ENCODE data around the gene APOC3. TPM values are rescaled to one million over a fixed set of nuclear protein-coding genes. Genes with fewer than 3 reads are reported as not detected.

The APOC3 gene
- total and polyA plus RNA-seq, 10 of the 15 experiments (the other 5 are each of a cell fraction or from before 2014, with no cell fraction given) = 1.9 TPM; not detected in 9

DNA sequence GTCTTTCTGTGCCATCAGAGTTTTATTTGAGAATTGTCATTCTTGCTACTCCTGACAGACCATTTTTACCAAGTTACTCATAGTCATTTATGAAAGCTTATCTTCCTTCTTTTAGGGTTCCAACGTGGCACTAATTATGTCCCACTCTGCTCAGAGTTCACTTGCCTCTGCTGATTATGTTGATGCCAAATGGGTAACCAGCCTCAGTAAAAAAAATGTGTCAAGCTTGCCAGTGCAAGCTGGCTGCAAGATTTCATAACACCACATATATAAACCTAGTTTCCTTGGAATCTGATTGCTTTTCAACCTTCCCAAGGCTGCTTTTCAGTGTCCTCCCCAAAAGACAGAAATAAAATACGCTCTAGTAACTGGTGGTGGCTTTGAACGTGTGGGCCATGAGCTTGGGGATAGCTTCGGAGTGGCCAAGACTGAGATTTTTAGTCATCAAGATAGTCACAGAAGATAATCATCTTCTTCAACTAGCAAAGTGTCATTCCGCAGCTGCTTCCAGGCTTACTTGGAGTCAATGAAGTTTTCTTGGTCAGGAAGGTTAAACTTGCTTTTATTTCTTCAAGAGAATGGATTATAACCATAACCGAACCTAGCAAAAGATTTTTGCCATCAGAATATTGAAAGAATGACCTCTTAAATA lies 37.2 kb downstream of the APOC3 start:
- intact Hi-C loops (cut with micrococcal nuclease; ENCODE audit: unreplicated experiment) = no loop called here
- Histone ChIP-seq H3K4me2 (ENCODE audit: control insufficient read depth, insufficient read depth) (no peak overlapping the region), H3K79me2 (ENCODE audit: control insufficient read depth, insufficient read depth, low read length) (no peaks in the 10 kb centered on the region), H4K20me1 (ENCODE audit: control insufficient read depth, insufficient read depth) (no peaks in the 10 kb centered on the region), H3K9ac (ENCODE audit: control insufficient read depth, insufficient read depth, low read length) (no peak overlapping the region), H3K27me3 (replicated peaks in 1 of 2; ENCODE audit: control insufficient read depth in 2 of 2, insufficient read depth in 2 of 2, low read length in 1 of 2) (no peaks in the 10 kb centered on the region), H3K4me3 (no peak overlapping the region), H3K9me3 (replicated peaks; ENCODE audit: control insufficient read depth, insufficient read depth, low read length) (no peaks in the 10 kb centered on the region), H3K36me3 (ENCODE audit: control insufficient read depth in 2 of 2, insufficient read depth in 2 of 2, low read length in 1 of 2) (peaks cover 8 to 20% of the 10 kb centered on the region in 2 experiments), H3K27ac (ENCODE audit: control insufficient read depth, insufficient read depth) (no peak overlapping the region), H2AFZ (ENCODE audit: control insufficient read depth, low read depth, low read length) (no peak overlapping the region), H3K4me1 (ENCODE audit: control insufficient read depth, insufficient read depth, low read length) (no peaks in the 10 kb centered on the region)
- no peak for TF ChIP-seq TARDBP (IDR thresholded peaks at IDR 0.05; ENCODE audit: borderline replicate concordance)
- no peak for TF ChIP-seq ZNF207 (IDR thresholded peaks at IDR 0.05; ENCODE audit: borderline replicate concordance)
- TF ChIP-seq DPF2 (IDR thresholded peaks at IDR 0.05) = no peak
- no peak for TF ChIP-seq EED (IDR thresholded peaks at IDR 0.05; ENCODE audit: low read depth)
- TF ChIP-seq NFXL1 (IDR thresholded peaks at IDR 0.05; ENCODE audit: borderline replicate concordance) = no peak
- TF ChIP-seq ZBED1 (IDR thresholded peaks at IDR 0.05; ENCODE audit: borderline replicate concordance) = no peak
- TF ChIP-seq NBN (IDR thresholded peaks at IDR 0.05) = no peak
- DNase-seq (ENCODE audit: low read depth, low spot score) (no peak), FAIRE-seq (no peak), ATAC-seq (no peak)
- no TSS peak for BruUV-seq (replicated peaks)
- ChIA-PET SMC1A (ENCODE audit: uncharacterized antibody, unreplicated experiment) (interaction anchor here (1.2 to 2.4 kb wide), 2 partner anchors 12 to 13 kb away, joined by 4 to 7 read pairs; no protein-coding TSS in a partner anchor), POLR2A (no interaction called here), CTCF (interaction anchor here (1.2 to 1.5 kb wide), 4 partner anchors 13 to 314 kb away, joined by 3 to 5 read pairs (median 4); partner anchors contain the start of gene APOA5), RAD21 (ENCODE audit: unreplicated experiment) (interaction anchor here (1.2 kb wide), 1 partner anchor 238 kb away, joined by 3 read pairs; no protein-coding TSS in a partner anchor)
- in situ Hi-C loops (cut with MboI) = no loop called here
- 97% methylated on average over 6 of the region's 6 CpGs for WGBS (ENCODE audit: insufficient coverage, insufficient replicate concordance, low lambda C conversion rate, missing lambda C conversion rate)

- Histone ChIP-seq H3K4me2 (ENCODE audit: control insufficient read depth, insufficient read depth) (no peak overlapping the region), H2AFZ (ENCODE audit: control insufficient read depth, low read depth, low read length) (no peak overlapping the region), H3K27me3 (replicated peaks in 1 of 2; ENCODE audit: control insufficient read depth in 2 of 2, insufficient read depth in 2 of 2, low read length in 1 of 2) (no peaks in the 10 kb centered on the region), H3K79me2 (ENCODE audit: control insufficient read depth, insufficient read depth, low read length) (no peaks in the 10 kb centered on the region), H3K4me3 (no peak overlapping the region), H3K4me1 (ENCODE audit: control insufficient read depth, insufficient read depth, low read length) (no peaks in the 10 kb centered on the region), H3K9ac (ENCODE audit: control insufficient read depth, insufficient read depth, low read length) (no peak overlapping the region), H3K27ac (ENCODE audit: control insufficient read depth, insufficient read depth) (no peak overlapping the region), H3K9me3 (replicated peaks; ENCODE audit: control insufficient read depth, insufficient read depth, low read length) (no peaks in the 10 kb centered on the region), H3K36me3 (ENCODE audit: control insufficient read depth in 2 of 2, insufficient read depth in 2 of 2, low read length in 1 of 2) (peaks cover 8 to 17% of the 10 kb centered on the region in 2 experiments), H4K20me1 (ENCODE audit: control insufficient read depth, insufficient read depth) (no peaks in the 10 kb centered on the region)
- ATAC-seq (no peak), FAIRE-seq (no peak), DNase-seq (ENCODE audit: low read depth, low spot score) (no peak)
- POLR2A ChIA-PET = no interaction called here
- RAD21 ChIA-PET (ENCODE audit: unreplicated experiment) = no interaction called here
- TF ChIP-seq KAT2A (conservative IDR thresholded peaks at IDR 0.05; ENCODE audit: control insufficient read depth, low read depth, low read length) (no peak), ZNF384 (IDR thresholded peaks at IDR 0.05; ENCODE audit: borderline replicate concordance, low read depth, low read length) (no peak), CHD4 (IDR thresholded peaks at IDR 0.05) (no peak), NRF1 (conservative IDR thresholded peaks at IDR 0.05; ENCODE audit: low read depth, low read length) (no peak), USF2 (IDR thresholded peaks at IDR 0.05; ENCODE audit: borderline replicate concordance, low read depth, low read length) (no peak), HSF1 (IDR thresholded peaks at IDR 0.05; ENCODE audit: low read depth, low read length) (no peak)
- TF ChIP-seq, protein P1, sequence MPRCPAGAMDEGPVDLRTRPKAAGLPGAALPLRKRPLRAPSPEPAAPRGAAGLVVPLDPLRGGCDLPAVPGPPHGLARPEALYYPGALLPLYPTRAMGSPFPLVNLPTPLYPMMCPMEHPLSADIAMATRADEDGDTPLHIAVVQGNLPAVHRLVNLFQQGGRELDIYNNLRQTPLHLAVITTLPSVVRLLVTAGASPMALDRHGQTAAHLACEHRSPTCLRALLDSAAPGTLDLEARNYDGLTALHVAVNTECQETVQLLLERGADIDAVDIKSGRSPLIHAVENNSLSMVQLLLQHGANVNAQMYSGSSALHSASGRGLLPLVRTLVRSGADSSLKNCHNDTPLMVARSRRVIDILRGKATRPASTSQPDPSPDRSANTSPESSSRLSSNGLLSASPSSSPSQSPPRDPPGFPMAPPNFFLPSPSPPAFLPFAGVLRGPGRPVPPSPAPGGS (IDR thresholded peaks at IDR 0.05; ENCODE audit: borderline replicate concordance, insufficient read depth, low read depth, low read length, poor library complexity, severe bottlenecking) = no peak
- WGBS (ENCODE audit: insufficient coverage, insufficient replicate concordance, low lambda C conversion rate, missing lambda C conversion rate) = 97% methylated on average over 11 of the region's 11 CpGs
- in situ Hi-C loops (cut with MboI) = no loop called here
- SMC1A ChIA-PET (ENCODE audit: uncharacterized antibody, unreplicated experiment) = interaction anchor here (2.4 kb wide), 1 partner anchor 12 kb away, joined by 7 read pairs; no protein-coding TSS in a partner anchor
- CTCF ChIA-PET = interaction anchor here (1.2 to 1.5 kb wide), 3 partner anchors 13 to 313 kb away, joined by 3 to 4 read pairs (median 3); partner anchors contain the start of gene APOA5
- BruUV-seq (replicated peaks) = no TSS peak
- intact Hi-C loops (cut with micrococcal nuclease; ENCODE audit: unreplicated experiment) = no loop called here
Observed at GRCh38 chr11:116867619-116868018, 37.9 kb downstream of the APOC3 start.
